Body of pancreas (tissue), 4 donors: ENCODE results near the gene RAPGEF5.

Experiments used
- CTCF ChIP-seq, 7 experiments: fragments of 450-650 bp in 4 of 7; fragments of 200-600 bp in 3 of 7; sonication (generic) in 3 of 7; IDR thresholded peaks; one replicate each; pipeline ENCODE4 v1.5.1; 2016 to 2019; ENCODE audit warnings: antibody characterized with exemption in 7 of 7
- POLR2A ChIP-seq, 3 donors: fragments of 450-650 bp; IDR thresholded peaks; one replicate each; pipeline ENCODE4 v1.6.1; 2016; ENCODE audit warnings: antibody characterized with exemption in 3 of 3, mild to moderate bottlenecking in 2 of 3

GRCh38 chr7:22200777-22201176 is 156.2 kb downstream of the RAPGEF5 start:
- TF ChIP-seq CTCF (IDR thresholded peaks at IDR 0.05) (no peak), POLR2A (IDR thresholded peaks at IDR 0.05) (no peak)
